DMS79 (cell line): ENCODE measurements around the gene FCHSD2.
A peak's percentile ranks its signal among the peaks of the same experiment; 100 is the strongest.
"Not testable (repeated sequence)": the region's sequence is repeated elsewhere in the genome, so short reads cannot be mapped to it uniquely, and the experiment has no call there.

Experiments used
- DNase-seq: peaks from one replicate; lab custom pipeline; 2025; lab: John Stamatoyannopoulos, UW

FCHSD2 gene

DNA sequence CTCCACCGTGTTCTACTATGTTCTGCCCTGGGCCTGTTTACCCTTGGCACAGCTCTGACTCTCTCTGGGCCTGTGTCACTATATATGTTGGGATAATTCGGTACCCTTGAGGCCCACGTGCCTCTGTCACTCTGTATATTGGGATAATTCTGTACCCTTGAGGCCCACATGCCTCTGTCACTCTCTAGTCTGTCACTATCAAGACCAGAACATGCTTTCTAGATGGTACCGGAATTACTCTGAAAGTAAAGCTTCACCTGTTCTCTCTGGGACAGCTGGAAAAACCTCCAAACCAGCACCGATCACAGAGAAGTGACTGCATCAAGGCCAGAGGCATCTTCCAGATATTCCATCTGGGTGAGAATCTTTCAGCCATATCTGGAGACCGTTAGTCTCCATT lies 9.3 kb upstream of the FCHSD2 start:
- DNase-seq, result no peak

DNA sequence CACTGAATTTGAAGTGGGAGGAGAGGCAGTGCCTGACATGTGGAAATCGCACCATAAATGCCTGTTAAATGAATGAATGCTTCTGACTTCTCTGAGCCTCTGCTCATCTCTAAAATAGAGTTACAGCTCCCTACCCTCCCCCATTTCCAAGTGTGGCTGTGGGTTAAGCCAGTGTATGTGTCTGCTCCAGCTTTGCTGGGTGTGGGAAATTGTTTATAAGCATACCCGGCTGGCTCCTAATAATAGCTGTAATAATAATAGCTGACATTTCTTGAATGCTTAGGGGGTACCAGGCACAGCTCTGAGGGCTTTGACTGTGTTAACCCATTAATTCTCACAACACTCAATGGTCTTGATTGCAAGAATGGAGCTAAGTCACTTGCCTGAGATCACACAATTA lies 7.0 kb upstream of the FCHSD2 start:
- no peak for DNase-seq

DNA sequence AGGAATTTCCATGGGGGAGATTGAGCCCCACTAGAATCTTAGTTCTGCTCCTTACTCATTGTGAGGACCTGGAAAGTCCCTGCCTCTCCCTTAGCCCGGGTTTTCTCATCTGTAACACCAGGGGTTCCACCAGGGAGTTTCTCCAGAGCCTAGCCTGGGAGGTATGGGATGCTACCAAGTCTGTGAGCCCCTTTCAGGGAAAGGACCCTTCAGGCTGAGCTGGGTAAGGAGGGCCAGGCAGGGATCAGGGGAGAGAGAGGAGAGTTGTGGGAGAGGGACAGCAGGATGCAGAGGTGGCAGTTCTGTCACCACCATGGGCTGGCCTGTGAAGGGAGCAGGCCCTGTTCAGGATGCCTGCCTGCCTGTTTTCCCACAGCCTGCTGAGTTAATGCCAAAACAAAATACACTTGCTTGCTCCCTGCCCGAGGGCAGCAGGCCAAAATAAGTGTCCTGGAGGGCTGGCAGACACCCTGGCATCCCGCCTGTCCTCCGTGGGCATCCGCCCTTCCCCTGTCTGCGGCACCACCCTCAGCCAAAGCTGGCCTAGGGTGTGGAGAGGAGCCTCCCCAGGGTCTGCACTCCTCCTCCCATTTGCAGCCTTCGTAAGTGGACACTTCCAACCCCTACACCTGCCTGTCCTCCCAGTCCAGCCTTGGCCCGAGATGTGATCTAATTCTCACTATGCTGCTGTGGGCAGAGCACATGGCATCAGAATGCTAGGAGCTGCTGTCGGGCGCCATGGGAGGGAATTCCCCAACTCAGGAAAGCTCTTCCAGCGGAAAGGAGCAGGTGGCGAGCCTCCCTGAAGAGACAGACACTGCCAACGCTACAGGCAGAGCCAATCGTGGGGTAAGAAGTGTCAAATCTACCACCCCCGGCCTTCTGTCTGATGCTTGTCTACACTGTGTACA lies 5.9 kb upstream of the FCHSD2 start:
- no peak for DNase-seq

DNA sequence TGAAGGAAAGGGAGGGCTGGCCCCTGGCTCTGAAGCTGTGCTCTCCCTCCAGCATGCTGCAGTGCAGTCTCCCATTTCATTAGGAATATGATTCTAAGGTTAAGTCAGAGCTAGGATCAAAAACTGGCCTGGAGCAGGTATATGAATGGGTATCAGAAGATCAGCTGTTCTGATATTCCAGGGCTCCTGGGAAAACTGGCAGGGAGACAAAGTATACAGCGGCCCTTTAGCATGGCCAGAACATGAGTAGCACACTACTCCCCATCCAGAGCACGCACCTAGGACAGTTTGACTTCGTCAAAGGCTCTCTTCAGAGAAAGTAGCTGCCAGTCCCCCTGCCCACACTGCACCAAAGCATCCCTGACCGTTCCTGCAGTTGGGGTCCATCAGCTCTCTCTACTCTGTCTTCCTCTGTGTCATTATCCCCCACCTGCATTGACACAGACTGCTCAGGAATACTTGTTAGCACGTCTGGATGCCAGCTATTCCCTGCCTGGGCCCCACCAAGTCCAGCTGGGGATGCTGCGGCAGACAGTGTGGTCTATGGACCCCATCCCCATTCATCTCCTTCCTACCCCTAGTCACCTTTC lies 4.0 kb upstream of the FCHSD2 start:
- DNase-seq, result no peak

DNA sequence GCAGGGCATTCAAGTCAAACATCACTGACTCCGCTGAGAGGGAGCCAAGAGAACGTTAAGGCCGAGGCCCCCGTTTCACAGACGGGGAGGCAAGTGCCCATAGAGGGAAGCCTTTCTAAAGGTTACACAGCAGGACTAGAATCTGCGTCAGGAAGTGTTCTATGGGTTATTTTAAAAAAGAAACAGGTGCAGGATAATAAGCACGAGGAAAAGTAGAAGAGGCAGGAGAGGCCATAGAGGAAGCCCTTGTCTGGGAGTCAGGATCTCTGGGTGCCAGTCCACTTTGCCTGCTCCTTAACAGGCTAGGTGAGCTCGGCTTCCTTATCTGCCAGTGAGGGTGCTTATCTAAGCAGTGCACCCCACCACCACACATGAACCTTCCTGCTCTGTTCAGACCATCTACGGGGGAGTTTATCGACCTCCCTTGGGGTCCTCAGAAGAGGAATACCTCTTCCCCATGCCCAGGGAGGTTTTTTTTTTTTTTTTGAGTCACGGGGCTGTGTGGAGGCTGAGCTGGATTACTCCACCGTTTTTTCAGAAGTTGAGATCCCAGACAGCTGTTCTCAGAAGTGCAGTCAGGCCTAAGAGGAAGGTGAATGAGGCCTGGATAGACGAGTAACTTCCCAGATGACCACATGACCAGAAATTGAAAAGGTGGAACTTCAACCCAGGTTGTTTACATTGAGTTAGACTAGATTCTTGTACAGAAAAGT lies 1.2 kb upstream of the FCHSD2 start:
- DNase-seq, result peak; percentile 66

DNA sequence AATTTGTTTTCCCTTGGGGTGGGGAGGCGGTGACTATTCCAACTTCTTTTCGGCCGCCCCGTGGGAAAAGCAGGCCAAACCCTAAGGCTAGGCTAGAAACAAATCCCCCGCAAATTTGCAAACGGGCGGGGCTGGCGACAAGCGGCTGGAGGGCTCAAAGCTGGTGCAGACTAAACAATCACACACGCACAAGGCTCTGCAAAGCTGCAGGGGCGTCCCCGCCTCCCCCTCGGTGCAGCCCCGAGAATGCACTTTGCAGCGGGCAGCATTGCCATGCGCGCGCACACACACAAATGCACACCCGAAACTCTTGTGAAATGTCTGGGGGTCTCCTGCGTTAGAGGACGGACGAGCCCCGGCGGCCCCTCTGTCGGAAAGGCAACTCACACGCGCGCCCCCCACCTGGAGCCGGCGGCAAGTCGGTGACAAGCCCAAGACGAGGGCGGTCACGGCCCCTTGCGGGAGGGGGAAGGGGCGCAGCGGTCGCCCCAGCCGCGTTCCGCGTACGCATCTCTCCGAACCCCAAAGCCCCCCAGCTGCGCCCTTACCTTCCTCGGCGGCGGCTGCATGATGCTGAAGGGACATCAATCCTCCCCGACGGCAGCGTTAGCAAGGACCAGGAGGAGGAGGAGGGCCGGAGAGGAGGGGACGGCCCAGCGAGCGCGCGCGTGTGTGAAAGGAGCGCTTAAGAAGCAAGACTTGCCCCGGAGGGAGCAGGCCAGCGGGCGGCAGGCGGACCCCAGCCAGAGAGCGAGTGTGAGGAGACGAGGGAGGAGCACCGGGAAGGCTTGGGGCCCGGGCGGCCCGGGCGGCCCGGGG lies 600 bp downstream of the FCHSD2 start:
- peak; percentile 56 for DNase-seq

DNA sequence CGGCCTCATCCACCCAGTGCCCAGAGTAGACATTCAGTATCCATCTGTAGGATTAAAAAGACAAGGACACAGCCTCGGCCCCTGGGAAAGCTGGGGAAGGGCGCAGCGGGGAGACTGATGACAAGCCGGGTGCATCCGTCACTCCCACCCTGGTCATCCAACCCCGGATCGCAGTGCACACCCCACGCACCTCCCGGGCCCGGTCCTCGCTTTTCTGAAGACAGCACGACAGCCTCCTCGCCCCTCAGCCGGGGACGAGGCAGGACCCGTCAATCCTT lies 1.1 kb downstream of the FCHSD2 start:
- no peak for DNase-seq

DNA sequence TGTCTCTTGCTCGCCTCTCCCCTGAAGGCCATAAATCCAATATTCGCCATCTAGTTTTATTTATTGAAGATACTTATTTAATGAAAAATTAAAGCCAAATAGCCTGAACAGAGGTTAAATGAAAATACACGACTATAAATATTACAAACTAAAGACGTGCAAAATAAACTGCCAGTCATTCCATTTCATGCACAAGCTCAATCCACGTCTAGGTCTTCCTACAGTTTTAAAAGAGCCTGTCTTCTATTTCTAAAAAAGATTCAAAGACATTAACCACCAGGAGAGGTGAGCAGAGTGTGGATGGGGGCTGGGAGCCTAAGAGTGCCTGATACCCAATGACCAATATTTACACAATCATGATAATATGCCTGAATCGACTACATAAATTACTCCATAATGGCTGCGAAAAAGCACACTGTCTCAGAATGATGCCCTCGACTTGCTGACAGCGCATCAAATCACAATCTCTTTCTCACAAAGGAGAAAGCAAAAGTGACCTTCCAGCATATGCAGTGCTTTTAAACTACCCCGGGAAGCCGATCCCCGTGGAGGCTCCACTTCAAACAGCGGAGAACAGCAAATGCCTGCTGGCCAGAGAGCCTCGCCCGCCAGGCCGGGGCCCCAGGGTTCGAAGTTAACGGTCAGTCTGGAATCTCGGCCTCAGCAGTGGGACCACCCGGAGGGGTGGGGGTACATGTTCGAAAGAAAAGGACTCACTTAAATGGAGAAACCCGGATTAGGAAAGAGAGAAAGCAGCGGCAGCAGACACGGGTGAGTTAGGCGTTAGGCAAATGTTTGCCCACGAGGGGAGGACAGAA lies 1.7 kb downstream of the FCHSD2 start:
- DNase-seq, result peak; percentile 40

DNA sequence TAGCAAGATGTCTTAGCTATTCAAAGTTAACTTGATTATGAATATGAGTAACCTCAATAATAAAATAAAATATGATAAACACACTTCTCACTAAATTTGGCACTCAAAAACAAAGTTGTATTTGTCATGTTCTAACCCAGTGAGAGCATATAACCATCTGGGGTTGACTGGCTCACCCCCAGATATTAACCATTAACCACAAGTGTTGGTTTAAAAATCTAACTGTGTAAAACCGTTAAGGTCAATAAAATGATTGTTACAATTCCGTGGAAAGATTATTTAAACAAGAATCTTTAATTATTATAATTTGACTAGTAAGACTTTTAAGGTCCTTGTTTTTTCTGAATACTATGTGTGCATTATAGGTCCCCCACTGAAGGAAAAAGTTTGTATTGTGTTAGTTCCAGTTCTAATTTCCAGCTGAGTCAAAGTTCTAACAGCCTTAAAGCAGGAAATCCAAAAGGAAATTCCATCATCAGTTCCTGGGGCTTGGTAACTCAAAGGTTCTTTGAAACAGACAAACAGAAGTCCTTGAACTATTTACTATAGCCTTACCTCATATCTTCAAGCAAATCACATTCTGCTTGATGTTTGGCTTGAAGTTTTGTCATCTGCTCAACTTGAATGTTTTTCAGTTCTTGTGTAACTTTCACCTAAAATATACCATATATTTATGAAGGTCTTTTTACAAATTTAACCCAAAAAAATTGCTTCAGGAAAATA lies 2.5 kb downstream of the FCHSD2 start:
- DNase-seq, result no peak

DNA sequence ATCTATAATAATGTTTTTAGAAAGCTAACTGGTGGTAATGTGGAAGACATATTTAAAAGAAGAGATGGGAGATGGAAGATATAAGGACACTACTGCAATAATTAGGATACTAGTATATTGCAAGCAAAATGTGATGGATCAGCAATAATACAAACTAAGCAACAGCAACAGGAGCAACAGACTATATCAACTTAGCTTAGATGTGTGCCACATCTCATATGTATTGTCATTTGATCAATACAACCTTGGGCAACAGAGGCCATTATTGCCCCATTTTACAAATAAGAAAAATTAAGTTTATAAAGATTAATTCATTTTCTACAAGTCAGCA lies 4.2 kb downstream of the FCHSD2 start:
- DNase-seq, result no peak

DNA sequence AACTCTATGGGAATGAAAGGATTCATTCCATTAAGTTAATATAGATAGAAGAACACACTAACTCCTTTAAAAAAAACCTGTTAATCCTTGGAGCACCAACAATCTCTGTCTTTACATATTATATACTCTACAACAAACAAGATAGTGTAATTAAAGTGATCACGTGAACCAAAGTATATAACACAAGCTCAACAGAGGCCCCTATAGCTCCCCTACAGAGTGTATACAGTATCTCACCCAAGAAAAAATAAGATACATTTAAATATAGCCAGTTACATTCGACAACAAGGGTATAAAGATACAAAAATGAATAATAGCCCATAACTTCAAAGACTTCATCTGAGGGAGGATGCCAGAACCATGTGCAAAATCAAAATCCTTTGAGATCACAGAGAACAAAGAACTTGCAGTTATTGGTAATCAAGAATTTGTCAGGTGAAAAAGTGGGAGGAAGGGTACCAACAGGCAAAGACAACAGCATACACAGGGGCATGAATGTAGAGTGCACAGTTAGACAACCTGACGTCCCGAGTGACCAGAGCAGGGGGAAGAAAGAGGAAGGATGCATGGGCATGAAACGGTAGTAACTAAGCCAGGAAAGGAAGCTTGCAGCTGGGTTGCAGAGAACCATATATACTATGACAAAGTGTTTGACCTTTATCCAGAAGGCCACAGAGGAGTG lies 4.7 kb downstream of the FCHSD2 start:
- DNase-seq, result no peak

DNA sequence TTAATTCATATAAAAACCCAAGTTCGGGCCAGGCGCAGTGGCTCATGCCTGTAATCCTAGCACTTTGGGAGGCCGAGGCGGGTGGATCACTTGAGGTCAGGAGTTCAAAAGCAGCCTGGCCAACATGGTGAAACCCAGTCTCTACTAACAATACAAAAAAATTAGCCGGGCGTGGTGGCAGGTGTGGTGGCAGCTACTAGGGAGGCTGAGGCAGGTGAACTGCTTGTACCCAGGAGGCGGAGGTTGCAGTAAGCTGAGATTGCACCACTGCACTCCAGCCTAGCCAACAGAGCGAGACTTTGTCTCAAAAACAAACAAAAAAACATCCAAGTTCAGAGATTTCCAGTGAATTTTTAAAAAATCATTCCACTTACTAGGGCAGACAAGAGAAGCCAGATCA lies 5.4 kb downstream of the FCHSD2 start:
- DNase-seq, result not testable (repeated sequence)

DNA sequence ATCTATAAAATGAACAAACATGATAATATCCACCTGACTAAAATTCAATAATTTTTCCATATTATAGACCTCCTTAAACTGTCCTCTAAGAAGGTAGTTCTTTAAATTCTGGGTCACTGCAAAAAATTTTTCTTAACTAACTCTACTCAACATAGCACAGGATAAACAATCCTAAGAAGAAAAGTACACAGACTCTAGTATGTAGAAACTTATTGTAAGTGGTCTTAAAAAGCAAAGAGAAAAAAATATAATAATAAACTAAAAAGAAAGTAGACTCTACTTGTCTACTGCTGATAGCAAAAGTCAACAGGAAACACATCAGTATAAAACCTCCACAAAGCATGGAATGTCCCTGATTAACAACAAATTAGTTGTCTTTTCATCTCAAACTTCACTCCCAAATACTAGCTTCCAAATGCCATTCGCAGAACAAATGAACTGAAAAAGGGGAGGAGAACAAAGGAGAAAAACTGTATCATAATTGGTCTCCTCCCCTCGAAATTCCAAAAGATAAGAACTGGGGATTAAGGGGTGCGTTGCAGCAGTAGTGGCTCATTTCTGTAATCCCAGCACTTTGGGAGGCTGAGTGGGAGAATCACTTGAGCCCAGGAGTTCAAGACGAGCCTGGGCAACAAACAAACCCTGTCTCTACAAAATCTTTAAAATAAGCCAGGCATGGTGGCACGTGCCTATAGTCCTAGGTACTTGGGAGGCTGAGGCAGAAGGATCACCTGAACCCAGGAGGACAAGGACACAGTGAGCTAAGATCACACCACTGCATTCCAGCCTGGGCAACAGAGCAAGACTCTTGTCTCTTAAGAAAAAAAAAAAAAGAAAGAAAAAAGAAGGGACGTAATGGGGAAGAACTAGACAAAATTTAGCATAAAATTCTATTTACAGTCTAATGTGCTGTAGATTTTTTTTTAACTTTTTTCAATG lies 6.5 kb downstream of the FCHSD2 start:
- DNase-seq, result no peak

DNA sequence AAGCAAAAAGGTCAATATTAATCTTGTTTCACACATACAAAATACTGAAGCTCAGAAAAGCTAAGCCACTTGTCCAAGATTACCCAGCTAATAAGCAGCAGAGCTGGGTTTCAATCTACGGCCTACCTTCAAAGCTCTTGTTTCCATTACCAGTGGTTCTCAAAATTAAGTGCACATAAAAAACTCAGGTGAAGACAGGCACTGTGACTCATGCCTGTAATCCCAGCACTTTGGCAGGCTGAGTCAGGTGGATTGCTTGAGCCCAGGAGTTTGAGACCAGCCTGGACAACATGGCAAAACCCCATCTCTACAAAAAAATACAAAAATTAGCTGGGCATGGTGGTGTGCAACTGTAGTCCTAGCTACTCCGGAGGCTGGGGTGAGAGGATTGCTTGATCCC lies 9.8 kb downstream of the FCHSD2 start:
- DNase-seq, result not testable (repeated sequence)

DNA sequence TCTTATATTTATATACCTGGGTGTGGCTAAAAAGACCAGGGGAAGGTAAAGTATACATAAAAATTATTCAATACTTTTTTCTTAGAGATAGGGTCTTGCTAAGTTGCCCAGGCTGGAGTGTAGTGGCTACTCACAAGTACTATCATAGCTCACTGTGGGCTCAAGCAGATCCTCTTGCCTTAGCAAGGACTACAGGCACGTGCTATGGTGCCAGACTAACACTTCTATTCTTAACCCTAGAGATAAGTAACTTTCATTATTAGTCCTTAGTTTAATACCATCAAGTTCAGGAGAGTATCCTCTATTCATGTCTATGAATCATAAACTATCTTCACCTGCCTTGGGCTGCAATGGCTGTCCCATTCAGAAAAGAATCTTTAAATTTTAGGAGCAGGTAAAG lies 11.9 kb downstream of the FCHSD2 start:
- DNase-seq, result no peak

DNA sequence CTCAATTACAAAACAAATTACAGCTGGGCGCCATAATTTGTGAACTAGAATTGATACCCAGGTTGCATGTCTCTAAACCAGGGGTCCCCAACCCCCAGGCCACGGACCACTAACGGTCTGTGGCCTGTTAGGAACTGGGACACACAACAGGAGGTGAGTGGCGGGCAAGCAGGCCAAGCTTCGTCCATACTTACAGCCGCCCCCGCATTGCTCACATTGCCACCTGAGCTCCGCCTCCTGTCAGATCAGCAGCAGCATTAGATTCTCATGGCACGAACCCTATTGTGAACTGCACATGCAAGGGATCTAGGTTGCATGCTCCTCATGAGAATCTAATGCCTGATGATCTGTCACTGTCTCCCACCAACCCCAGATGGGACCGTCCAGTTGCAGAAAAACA lies 12.9 kb downstream of the FCHSD2 start:
- no peak for DNase-seq

DNA sequence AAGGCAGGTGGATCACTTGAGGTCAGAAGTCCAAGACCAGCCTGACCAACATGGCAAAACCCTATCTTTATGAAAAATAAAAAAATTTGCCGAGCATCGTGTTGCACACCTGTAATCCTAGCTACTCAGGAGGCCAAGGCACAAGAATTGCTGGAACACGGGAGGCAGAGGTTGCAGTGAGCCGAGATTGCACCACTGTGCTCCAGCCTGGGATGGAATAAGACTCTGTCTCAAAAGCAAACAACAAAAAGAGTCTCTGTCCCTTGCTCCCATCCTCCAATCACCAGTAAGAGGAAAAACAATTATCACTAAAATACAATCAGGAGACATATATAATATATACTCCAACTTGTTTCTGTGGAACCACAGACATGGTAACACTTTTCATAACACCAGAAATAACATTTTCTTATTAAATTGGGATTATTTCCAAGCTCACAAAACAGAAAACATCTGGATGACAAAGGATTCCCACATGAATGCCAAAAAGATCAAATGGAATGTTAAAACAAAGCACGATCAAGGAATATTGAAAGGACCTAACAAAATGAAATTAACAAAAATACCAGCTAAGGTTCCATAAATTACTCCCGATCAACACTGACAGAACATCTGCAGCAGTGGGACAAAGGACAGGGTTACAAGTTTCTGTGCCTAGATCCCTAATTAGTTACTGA lies 15.2 kb downstream of the FCHSD2 start:
- DNase-seq, result no peak

DNA sequence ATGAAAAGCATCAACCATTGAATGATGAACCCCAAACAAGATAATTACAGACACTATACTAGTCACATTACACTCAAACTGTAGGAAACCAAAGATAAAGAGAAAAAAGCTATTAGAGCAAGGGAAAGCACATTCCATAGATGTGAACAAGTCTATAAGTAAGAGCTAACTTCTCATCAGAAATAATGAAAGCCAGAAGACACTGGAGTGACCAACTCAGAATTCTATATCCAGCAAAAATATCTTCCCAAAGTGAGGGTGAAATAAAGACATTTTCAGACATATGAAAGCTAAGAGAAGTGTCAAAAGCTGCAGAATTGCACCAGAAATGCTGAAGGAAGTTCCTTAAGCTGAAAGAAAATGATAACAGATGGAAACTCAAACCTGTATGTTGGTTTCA lies 17.3 kb downstream of the FCHSD2 start:
- DNase-seq, result no peak

DNA sequence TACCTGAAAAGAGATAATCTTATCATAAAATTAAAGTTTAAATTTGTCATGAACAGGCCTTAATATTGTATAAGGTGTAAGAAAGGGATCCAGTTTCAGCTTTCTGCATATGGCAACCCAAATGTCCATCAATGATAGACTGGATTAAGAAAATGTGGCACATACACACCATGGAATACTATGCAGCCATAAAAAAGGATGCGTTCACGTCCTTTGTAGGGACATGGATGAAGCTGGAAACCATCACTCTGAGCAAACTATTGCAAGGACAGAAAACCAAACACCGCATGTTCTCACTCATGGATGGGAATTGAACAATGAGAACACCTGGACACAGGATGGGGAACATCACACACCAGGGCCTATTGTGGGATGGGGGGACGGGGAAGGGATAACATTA lies 18.2 kb downstream of the FCHSD2 start:
- not testable (repeated sequence) for DNase-seq
